Activated CD8-positive, alpha-beta memory T cell treated with anti-CD3 and anti-CD28 coated beads for 36 hours (primary cell): ENCODE measurements around the gene ACAP1. TPM values are rescaled to one million over a fixed set of nuclear protein-coding genes. Genes with fewer than 3 reads are reported as not detected.

Experiments
- CTCF ChIA-PET: fragments of 350-600 bp; sonication (Branson Sonifier 250); formaldehyde crosslinking; loops from one replicate; lab custom pipeline; 2021; ENCODE audit warnings: antibody characterized with exemption; lab: Charles Lee
- POLR2A ChIA-PET: fragments of 350-600 bp; sonication (Branson Sonifier 250); formaldehyde crosslinking; loops from one replicate; lab custom pipeline; 2021; ENCODE audit warnings: antibody characterized with exemption; lab: Charles Lee
- total RNA-seq, 2 experiments: library from RNA; stranded (reverse); gene quantifications; one replicate each; pipeline ENCODE4 v1.2.3, GENCODE V29; 2021

The ACAP1 gene
- total RNA-seq, 2 experiments from 2014 or later: 234 to 241 TPM

DNA sequence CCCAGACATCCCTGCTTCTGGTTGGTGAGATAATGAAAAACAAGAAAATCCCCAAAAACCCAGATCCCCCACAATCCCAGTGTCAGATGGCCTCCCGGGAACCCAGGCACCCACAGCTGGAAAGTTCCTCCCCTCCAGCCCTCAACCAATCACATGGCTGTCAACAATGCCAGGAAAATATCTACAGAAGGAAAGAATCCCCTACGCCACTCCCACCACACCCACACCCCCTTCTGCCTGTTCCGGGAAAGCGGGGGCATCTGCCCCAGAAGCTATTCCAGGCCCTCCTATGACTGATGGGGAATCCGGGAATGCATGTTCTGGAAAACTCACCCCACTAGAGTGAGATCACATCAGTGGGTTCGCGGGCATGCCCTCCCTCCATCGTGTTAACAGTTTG is 20.4 kb downstream of the ACAP1 start:
- ChIA-PET POLR2A (no interaction called here), CTCF (interaction anchor here (0.6 to 2.2 kb wide), 22 partner anchors 9 to 204 kb away, joined by 3 to 31 read pairs (median 5); partner anchors contain the start of genes NEURL4, PLSCR3, SENP3 and TMEM102)

DNA sequence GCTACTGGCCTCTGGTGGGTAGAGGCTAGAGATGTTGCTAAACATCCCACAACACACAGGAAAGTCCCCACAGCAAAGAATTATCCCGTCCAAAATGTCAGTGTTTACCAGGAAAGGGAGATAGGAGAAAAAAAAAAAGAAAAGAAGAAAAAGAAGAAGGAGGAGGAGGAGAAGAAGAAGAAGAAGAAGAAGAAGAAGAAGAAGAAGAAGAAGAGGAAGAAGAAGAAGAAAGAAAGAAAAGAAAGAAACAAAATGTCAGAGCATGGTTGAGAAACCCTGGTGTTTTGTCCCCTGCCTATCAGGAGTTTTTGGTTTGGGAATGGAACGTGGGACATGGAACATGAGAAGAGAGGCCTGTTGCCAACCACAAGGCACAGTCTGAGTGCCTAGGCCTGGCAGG is 21.1 kb downstream of the ACAP1 start:
- CTCF ChIA-PET: interaction anchor here (1.3 to 1.6 kb wide), 2 partner anchors 23 to 80 kb away, joined by 5 read pairs; no protein-coding TSS in a partner anchor
- POLR2A ChIA-PET: no interaction called here

DNA sequence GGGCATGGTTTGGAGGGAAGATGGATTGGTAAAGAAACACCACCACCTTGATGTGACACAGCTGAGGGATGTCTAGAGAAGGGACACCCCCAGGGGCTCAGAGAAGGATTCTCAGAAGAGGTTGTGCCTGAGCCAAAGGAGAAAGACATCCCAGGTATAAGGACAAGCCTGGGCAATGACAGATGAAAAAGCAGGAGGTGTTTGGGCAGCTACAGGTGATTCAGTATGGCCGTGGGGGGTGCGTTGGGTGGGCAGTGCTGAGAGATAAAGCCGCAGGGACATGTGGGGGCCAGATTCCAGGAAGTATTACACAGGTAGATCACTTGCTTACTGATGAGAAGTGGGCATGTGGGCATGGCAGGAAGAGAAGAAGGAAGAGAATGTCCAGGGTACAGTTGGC is 25.6 kb downstream of the ACAP1 start:
- POLR2A ChIA-PET: no interaction called here
- CTCF ChIA-PET: interaction anchor here (0.6 kb wide), 1 partner anchor 8 kb away, joined by 3 read pairs; no protein-coding TSS in a partner anchor

DNA sequence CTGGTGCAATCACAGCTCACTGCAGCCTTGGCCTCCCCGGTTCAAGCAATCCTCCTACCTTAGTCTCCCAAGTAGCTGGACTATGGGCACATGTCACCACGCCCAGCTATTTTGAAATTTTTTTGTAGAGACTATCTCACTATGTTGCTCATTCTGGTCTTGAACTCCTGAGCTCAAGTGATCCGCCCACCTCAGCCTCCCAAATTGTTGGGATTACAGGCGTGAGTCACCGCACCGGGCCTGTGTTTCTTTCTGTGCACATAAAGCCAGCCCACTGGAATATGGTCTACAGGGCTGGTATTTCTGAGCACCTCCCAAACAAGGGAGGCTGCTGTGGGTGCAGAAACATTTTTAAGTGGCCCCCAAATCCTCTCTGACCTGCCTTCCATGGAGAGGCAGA is 27.0 kb downstream of the ACAP1 start:
- ChIA-PET POLR2A (no interaction called here), CTCF (no interaction called here)

DNA sequence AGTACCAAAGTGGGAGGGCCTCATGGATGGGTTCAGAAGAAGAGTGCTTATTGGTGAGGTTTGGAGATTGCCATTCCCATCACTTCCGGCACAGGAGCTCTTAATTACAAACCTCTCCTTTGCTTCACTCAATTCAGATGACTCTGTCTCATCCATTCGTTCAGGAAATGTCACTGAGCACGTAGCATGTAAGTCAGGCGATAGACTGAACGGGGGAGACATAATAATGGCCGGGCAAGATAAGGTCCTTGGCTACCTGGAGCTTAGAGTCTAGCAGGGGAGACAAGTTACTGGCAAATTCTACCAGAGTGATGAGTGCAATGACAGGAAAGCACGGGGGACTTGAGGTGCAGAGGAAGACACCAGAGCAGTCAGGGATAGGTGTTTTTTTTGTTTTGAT is 29.6 kb downstream of the ACAP1 start:
- ChIA-PET CTCF (interaction anchor here (1.8 kb wide), 1 partner anchor 10 kb away, joined by 5 read pairs; no protein-coding TSS in a partner anchor), POLR2A (interaction anchor here (0.6 kb wide), 1 partner anchor 23 kb away, joined by 9 read pairs; no protein-coding TSS in a partner anchor)

DNA sequence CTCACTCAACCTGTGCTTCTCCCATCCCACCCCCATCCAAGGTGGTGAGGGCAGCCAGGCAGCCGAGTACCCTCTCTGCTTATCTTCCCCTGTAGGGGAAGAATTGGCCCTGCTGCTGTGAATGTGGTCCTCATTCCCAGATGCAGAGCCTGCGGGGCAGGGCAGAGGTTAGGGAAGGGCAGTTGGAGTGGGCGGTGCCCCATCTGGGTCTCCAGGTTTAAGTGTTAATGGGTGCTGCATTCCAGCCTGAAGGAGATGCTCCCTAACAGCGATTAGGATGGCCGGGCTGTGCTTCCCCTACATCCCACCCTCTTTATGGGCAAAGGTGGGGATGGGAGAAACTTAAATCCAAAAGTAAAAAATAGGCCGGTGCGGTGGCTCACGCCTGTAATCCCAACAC is 30.8 kb downstream of the ACAP1 start:
- POLR2A ChIA-PET: no interaction called here
- CTCF ChIA-PET: no interaction called here

DNA sequence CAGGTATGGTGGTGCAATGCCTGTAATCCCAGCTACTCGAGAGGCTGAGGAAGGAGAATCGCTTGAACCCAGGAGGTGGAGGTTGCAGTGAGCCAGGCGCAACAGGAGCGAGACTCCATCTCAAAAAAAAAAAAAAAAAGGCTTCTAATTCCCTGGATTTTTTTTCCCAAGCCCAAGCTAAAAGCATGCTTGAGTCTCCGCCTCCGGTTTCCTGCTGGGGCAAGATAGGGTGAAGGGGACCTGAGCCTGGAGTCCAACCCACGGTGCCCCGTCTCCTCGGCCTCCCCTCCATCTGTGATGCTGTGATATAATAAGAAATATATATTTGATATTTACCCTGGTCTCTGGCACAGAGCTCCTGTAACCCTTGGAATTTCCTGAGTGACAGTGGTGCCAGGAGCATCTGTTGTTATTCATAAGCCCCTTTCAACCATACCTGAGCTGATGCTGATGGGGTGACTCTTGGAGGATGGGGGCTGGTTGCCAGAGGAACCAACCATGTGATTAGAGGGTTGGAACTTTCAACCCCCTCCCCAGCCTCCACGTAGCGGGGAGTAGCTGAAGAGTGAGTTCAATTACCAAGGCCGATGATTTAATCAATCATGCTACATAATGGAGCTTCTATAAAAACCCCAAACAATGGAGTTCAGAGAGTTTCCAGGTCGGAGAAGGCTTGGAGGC is 31.7 kb downstream of the ACAP1 start:
- ChIA-PET POLR2A (interaction anchor here (0.5 kb wide), 1 partner anchor 10 kb away, joined by 3 read pairs; no protein-coding TSS in a partner anchor), CTCF (interaction anchor here (0.6 to 1.0 kb wide), 2 partner anchors 16 to 446 kb away, joined by 3 to 4 read pairs; no protein-coding TSS in a partner anchor)

DNA sequence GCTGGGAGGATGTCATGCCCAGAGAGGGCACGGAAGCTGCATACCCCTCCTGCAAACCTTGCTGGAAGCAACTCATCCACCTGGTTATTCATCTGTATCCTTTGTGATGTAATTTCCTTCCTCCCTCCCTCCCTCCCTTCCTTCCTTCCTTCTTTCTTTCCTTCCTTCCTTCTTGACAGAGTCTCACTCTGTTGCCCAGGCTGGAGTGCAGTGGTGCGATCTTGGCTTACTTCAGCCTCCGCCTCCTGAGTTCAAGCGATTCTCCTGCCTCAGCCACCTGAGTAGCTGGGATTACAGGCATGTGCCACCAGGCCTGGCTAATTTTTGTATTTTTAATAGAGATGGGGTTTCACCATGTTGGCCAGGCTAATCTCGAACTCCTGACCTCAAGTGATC is 32.3 kb downstream of the ACAP1 start:
- CTCF ChIA-PET: interaction anchor here (0.6 to 1.0 kb wide), 2 partner anchors 16 to 72 kb away, joined by 3 to 4 read pairs; no protein-coding TSS in a partner anchor
- POLR2A ChIA-PET: interaction anchor here (0.5 kb wide), 1 partner anchor 10 kb away, joined by 3 read pairs; no protein-coding TSS in a partner anchor

DNA sequence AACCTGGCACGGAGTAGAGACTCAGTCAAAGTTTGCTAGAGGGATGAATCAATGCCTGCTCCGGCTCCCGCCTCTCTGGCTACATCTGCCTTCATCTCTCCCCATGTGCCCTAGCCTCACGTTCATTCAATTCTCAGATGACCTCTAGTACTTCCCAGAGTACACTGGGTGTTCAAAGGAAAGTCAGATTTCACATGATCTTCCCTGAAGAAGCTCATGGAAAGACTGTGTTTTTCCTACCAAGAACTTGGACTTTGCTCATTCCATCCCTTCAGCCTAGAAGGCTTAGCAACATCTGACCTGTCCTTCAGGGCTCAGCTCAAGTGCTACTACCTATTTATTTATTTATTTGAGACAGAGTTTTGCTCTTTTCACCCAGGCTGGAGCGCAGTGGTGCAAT is 33.5 kb downstream of the ACAP1 start:
- ChIA-PET POLR2A (no interaction called here), CTCF (interaction anchor here (1.0 kb wide), 1 partner anchor 74 kb away, joined by 3 read pairs; no protein-coding TSS in a partner anchor)

DNA sequence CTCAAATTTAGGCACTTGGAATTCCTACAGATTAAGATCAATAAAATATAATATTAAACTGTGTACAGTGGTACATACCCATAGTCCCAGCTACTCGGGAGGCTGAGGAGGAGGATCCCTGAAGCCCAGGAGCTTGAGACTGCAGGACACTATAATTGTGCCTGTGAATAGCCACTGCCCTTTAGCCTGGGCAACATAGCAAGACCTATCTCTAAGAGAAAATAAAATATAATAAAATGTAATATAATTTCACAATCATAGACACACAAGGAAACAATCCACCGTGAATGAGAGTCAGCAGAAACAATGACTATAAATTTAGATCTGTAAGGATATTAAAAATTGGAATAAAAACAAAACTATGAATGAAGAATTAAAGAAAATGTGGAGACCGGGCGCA is 34.5 kb downstream of the ACAP1 start:
- CTCF ChIA-PET: interaction anchor here (1.0 kb wide), 1 partner anchor 75 kb away, joined by 3 read pairs; no protein-coding TSS in a partner anchor

DNA sequence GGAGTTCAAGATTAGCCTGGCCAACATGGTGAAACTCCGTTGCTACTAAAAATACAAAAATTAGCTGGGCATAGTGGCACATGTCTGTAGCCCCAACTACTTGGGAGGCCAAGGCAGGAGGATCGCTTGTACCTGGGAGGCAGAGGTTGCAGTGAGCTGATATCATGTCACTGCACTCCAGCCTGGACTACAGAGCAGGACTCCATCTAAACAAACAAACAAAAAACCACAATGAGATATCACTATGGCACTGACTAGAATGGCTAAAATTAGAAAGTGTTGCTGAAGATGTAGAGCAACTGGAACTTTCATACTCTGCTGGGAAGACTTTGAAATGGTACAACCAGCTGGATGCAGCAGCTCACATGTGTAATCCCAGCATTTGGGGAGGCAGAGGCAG is 38.0 kb downstream of the ACAP1 start:
- ChIA-PET CTCF (no interaction called here), POLR2A (no interaction called here)

More for the DNA sequence above, 34.5 kb downstream of the ACAP1 start:
- POLR2A ChIA-PET: interaction anchor here (0.7 kb wide), 1 partner anchor 15 kb away, joined by 4 read pairs; no protein-coding TSS in a partner anchor

DNA sequence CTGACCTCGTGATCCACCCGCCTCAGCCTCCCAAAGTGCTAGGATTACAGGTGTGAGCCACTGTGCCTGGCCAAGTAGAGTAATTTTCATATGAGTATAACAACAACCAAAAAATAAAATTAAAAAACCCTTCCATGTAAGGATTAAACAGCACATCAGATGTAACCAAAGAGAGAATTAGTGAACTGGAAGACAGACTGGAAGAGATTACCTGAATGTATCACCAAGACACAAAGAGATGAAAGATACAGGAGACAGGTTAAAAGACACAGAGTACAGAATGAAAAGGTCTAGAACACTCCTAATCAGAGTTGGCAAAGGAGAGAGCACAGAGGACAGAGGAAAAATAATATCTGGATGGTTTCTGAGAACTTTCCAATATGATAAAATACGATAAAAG is 42.8 kb downstream of the ACAP1 start:
- ChIA-PET POLR2A (no interaction called here), CTCF (no interaction called here)

DNA sequence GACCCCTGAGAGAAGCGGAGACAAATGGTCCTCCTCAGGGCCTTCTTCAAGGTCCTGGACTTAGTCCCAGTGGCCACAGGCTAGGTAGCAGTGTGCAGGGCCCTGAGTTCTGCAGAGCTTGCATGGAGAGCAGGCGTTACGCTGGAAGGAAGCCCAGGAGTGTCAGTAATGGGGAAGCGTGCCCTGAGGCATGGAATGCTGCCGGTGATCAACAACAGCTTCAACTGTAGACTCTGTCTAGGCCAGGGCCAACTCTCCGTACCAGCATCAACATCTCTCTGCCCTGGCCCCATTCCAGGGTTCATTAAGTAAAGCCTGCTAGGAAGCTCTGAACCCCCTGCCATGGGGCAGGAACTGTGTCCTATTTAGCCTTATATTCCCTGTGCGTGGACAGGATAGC is 44.0 kb downstream of the ACAP1 start:
- ChIA-PET CTCF (interaction anchor here (3.2 kb wide), 1 partner anchor 24 kb away, joined by 13 read pairs; no protein-coding TSS in a partner anchor), POLR2A (no interaction called here)

DNA sequence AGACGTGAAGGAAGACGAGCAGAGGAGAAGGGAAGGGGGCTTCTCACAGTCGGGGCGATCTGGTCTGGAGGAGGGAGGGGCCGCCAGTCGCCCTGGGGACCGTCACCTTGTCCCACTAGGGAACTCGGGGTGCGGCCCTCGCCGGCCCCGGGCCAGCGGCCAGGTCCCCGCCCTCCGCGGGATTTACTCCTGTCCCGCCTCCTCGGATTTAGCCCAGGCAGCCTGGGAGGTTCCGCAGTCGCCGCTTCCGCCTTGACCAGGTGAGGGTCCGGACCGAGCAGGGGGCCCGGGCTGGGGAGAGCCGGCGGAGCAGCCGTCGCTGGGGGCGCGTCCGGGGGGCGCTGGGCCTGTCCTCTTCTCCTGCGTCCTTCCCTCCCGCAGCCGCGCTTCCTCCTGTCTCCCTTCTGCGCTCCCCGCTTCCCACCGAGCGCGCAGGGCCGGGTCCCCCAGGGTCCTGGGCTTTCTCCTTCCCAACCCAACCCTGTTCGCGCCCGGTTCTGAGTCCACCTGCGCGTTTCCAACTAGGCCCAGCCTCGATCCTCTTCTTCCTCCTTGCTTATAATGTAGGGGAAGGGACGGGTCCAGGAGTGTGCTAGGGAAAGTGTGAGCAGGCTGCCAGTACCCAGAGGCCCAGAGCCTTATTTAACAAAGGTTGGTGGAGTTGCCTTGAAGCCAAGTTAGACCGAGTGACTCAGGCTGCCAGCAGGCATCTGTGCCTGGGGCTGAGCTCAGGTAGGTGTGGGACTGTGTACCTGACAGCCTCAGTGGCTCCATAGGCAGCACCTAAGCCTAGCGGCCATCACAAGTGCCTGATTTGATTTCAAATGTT is 44.7 kb downstream of the ACAP1 start, which contains the start of gene TNK1:
Gene TNK1 (plus strand): TSS at position 235 of the 829 bp plus-strand sequence. CDS start 1,838 bp downstream, outside the sequence.
- ChIA-PET CTCF (interaction anchor here (0.7 to 3.2 kb wide), 2 partner anchors 25 to 56 kb away, joined by 3 to 13 read pairs; no protein-coding TSS in a partner anchor), POLR2A (no interaction called here)

DNA sequence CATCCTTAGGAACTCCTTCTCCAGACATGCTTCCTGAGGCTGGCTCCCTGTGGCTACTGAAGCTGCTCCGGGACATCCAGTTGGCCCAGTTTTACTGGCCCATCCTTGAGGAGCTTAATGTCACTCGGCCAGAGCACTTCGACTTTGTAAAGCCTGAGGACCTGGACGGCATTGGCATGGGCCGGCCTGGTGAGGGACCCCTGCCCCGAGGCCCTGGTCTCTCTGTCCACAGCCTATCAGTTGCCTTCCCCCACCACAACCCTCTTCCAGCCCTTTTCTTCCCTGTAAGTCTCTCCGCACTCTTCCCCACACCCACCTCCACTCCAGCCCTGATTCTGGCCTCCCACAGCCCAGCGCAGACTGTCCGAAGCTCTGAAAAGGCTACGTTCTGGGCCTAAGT is 46.6 kb downstream of the ACAP1 start:
- CTCF ChIA-PET: interaction anchor here (1.2 to 3.2 kb wide), 2 partner anchors 27 to 53 kb away, joined by 4 to 13 read pairs; no protein-coding TSS in a partner anchor
- POLR2A ChIA-PET: no interaction called here

DNA sequence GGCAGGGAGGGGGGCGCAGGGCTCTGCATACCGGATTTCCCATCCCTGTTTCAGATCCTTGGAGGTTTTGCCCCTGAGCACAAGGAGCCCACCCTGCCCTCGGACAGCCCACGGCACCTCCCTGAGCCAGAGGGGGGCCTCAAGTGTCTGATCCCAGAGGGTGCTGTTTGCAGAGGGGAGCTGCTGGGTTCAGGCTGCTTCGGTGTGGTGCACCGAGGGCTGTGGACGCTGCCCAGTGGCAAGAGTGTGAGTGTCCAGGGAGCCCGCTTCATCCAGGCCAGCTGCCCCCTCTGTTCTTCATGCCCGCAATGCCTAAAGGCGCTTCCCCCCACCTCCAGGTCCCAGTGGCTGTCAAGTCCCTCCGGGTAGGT is 47.0 kb downstream of the ACAP1 start:
- CTCF ChIA-PET: interaction anchor here (1.2 to 1.5 kb wide), 2 partner anchors 11 to 53 kb away, joined by 4 to 9 read pairs; partner anchors contain the start of gene PLSCR3

DNA sequence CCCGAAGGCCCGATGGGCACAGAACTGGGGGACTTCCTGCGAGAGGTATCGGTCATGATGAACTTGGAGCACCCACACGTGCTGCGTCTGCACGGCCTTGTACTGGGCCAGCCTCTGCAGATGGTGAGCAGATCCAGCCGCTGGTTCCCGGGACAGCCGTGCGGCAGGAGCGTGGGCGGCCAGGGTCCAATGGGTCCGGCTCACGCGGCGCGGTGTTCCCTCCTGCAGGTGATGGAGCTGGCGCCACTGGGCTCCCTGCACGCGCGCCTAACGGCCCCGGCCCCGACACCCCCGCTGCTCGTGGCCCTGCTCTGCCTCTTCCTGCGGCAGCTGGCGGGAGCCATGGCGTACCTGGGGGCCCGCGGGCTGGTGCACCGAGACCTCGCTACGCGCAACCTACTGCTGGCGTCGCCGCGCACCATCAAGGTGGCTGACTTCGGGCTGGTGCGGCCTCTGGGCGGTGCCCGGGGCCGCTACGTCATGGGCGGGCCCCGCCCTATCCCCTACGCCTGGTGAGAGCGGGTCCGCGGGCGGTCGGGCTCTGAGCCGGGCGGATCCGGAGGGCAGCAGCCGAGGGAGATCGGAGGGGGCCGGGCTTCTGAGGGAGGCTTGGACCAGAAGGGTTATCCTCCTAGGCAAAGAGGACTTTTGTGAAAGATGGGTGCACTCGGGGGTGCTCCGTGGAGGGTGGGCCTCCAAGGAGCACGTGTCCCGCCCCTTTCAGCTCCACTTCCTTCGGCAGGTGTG is 47.6 kb downstream of the ACAP1 start:
- POLR2A ChIA-PET: interaction anchor here (0.5 to 0.9 kb wide), 4 partner anchors 10 to 301 kb away, joined by 3 to 4 read pairs (median 3); partner anchors contain the start of genes PLSCR3 and TMEM256
- CTCF ChIA-PET: interaction anchor here (1.1 to 1.5 kb wide), 6 partner anchors 10 to 131 kb away, joined by 3 to 9 read pairs (median 4); partner anchors contain the start of genes PLSCR3 and TMEM256

More for the DNA sequence above, 47.0 kb downstream of the ACAP1 start:
- POLR2A ChIA-PET: no interaction called here
